ENCODE measurements around the gene SIGLEC6. TPM values are rescaled to one million over a fixed set of nuclear protein-coding genes. Genes with fewer than 3 reads are reported as not detected.

SIGLEC6 gene
- total RNA-seq, 1 experiment from 2014 or later: 0.31 TPM

DNA sequence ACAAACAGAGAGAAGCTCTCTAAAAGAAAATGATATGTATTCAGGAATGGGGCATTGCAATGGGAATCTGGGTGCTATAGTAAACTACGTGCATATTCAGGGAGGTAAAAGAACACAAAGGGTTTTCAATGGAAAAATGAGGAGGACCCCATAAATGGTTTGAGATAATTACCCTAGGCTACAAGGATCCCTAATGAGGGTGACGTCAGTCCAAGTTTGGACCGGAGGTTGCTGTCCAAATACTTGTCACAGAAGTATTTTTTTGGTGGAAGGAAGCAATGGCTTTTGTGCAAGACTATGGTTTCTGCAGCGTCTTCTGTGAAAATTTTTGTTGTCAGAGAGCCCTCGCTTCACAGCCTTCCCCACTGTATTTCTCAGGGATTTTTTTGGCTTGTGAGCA is 54.1 kb downstream of the SIGLEC6 start:
- H2AK5ac ChIP-seq (ENCODE audit: insufficient read length, low read length): no peak overlapping the region
- no peak overlapping the region for H3K4ac ChIP-seq (ENCODE audit: low read depth, low read length)
- H3K79me1 ChIP-seq (ENCODE audit: insufficient read depth, low read depth, low read length, poor library complexity, severe bottlenecking): no peaks in the 10 kb centered on the region
- no peak overlapping the region for H2BK5ac ChIP-seq (ENCODE audit: insufficient read length, low read length)
- H3K9me3 ChIP-seq (ENCODE audit: control insufficient read depth, low read depth, low read length): no peaks in the 10 kb centered on the region
- TF ChIP-seq, protein P1, sequence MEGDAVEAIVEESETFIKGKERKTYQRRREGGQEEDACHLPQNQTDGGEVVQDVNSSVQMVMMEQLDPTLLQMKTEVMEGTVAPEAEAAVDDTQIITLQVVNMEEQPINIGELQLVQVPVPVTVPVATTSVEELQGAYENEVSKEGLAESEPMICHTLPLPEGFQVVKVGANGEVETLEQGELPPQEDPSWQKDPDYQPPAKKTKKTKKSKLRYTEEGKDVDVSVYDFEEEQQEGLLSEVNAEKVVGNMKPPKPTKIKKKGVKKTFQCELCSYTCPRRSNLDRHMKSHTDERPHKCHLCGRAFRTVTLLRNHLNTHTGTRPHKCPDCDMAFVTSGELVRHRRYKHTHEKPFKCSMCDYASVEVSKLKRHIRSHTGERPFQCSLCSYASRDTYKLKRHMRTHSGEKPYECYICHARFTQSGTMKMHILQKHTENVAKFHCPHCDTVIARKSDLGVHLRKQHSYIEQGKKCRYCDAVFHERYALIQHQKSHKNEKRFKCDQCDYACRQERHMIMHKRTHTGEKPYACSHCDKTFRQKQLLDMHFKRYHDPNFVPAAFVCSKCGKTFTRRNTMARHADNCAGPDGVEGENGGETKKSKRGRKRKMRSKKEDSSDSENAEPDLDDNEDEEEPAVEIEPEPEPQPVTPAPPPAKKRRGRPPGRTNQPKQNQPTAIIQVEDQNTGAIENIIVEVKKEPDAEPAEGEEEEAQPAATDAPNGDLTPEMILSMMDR (conservative IDR thresholded peaks at IDR 0.05): no peak
- H2BK20ac ChIP-seq (ENCODE audit: low read depth, low read length, poor library complexity, severe bottlenecking): no peak overlapping the region
- H3K4me1 Mint-ChIP-seq: no peaks in the 10 kb centered on the region
- no peak overlapping the region for H3K4me3 Mint-ChIP-seq
- H3K27ac Mint-ChIP-seq: no peak overlapping the region
- H3K4me1 ChIP-seq (ENCODE audit: insufficient read depth, low read length): no peaks in the 10 kb centered on the region
- no peaks in the 10 kb centered on the region for H4K20me1 ChIP-seq (ENCODE audit: control insufficient read depth, insufficient read depth, insufficient read length)
- H3K79me2 ChIP-seq (ENCODE audit: insufficient read depth, low read length): no peaks in the 10 kb centered on the region
- no peak overlapping the region for H2AFZ ChIP-seq (ENCODE audit: low read length)
- no peak overlapping the region for H4K91ac ChIP-seq (ENCODE audit: insufficient read length, low read depth, low read length)
- H3K23me2 ChIP-seq (ENCODE audit: insufficient read length, low read depth, low read length, poor library complexity, severe bottlenecking): no peaks in the 10 kb centered on the region
- H4K5ac ChIP-seq (ENCODE audit: insufficient read length, low read depth, low read length): no peak overlapping the region
- no peak overlapping the region for H2BK15ac ChIP-seq (ENCODE audit: low read depth, low read length)
- H3K56ac ChIP-seq (ENCODE audit: insufficient read length, low read depth, low read length): no peak overlapping the region
- DNase-seq: no peak
- no peak overlapping the region for H3K4me2 ChIP-seq (ENCODE audit: insufficient read depth, insufficient read length, low read length)
- H3K27me3 ChIP-seq (ENCODE audit: insufficient read depth, low read length): no peaks in the 10 kb centered on the region
- H3K14ac ChIP-seq (ENCODE audit: insufficient read depth, low read length): no peak overlapping the region
- no peak overlapping the region for H3K9ac ChIP-seq (ENCODE audit: extremely low read depth, insufficient read length, low read length)
- no peak overlapping the region for H3K27ac ChIP-seq (ENCODE audit: insufficient read length, low read depth, low read length)
- H3T11ph ChIP-seq (ENCODE audit: low read length): no peak overlapping the region
- no peak overlapping the region for H3K18ac ChIP-seq (ENCODE audit: insufficient read length, low read depth, low read length)
- H4K8ac ChIP-seq (replicated peaks; ENCODE audit: insufficient read length, low read depth, low read length): no peak overlapping the region
- peaks cover 14 to 90% of the 10 kb centered on the region in 2 experiments for H3K9me3 Mint-ChIP-seq
- H2BK12ac ChIP-seq (ENCODE audit: insufficient read length, low read depth, low read length): no peak overlapping the region
- WGBS (ENCODE audit: extremely low coverage, insufficient read length, low lambda C conversion rate): no CpG with 5 or more reads among the region's 5 CpGs
- H2BK120ac ChIP-seq (ENCODE audit: low read depth, low read length, poor library complexity, severe bottlenecking): no peak overlapping the region
- no peak overlapping the region for H3K23ac ChIP-seq (ENCODE audit: insufficient read length, low read depth, low read length)
- H3K27me3 Mint-ChIP-seq (ENCODE audit: low read depth): peaks cover 40% of the 10 kb centered on the region
- peaks cover 0 to 4% (median 0%) of the 10 kb centered on the region in 3 experiments; a peak in 2 of 7 replicates for H3K36me3 Mint-ChIP-seq (ENCODE audit: insufficient read depth in 1 of 3, low read depth in 3 of 3)

Measured in H9 (cell line).